Fibroblast of lung (primary cell): ENCODE results near the gene CX3CR1. TPM values are rescaled to one million over a fixed set of nuclear protein-coding genes. Genes with fewer than 3 reads are reported as not detected.

Experiments
- DNase-seq, 2 donors: peaks; one replicate each; pipeline versions ENCODE4 v3.0.0 to v3.0.0-alpha.2; 2010; ENCODE audit warnings: low read depth in 2 of 2
- H2AFZ ChIP-seq: 2 replicates; pipeline ENCODE4 v1.5.1; 2012; ENCODE audit warnings: low read length, control low read depth, inconsistent platforms
- H3K27ac ChIP-seq: 2 replicates; pipeline ENCODE4 v1.5.1; 2011; ENCODE audit warnings: low read length, control low read depth; ENCODE audit not compliant: insufficient read depth
- H3K27me3 ChIP-seq: 2 replicates; pipeline ENCODE4 v1.5.1; 2011; ENCODE audit warnings: mild to moderate bottlenecking, low read length; ENCODE audit not compliant: control insufficient read depth, insufficient read depth
- H3K36me3 ChIP-seq: 2 replicates; pipeline ENCODE4 v1.5.1; 2011; ENCODE audit warnings: low read length; ENCODE audit not compliant: control insufficient read depth, insufficient read depth
- H3K4me1 ChIP-seq: 2 replicates; pipeline ENCODE4 v1.5.1; 2011; ENCODE audit warnings: low read length; ENCODE audit not compliant: control insufficient read depth, insufficient read depth; ENCODE audit errors: extremely low read depth
- H3K4me2 ChIP-seq: 2 replicates; pipeline ENCODE4 v1.5.1; 2011; ENCODE audit warnings: low read length, control low read depth; ENCODE audit not compliant: insufficient read depth; ENCODE audit errors: extremely low read depth
- H3K4me3 ChIP-seq, 4 experiments: fragments of 200-600 bp in 1 of 4; sonication (generic) in 1 of 4; replicated peaks in 1 of 4; 2 replicates each; pipeline ENCODE4 v1.5.1; 2011 to 2016; ENCODE audit warnings: low read length in 4 of 4, low read depth in 3 of 4, mild to moderate bottlenecking in 3 of 4, control low read depth in 2 of 4, inconsistent platforms in 1 of 4, mixed read lengths in 1 of 4; ENCODE audit not compliant: insufficient read depth in 1 of 4; ENCODE audit errors: control extremely low read depth in 1 of 4
- H3K79me2 ChIP-seq: 2 replicates; pipeline ENCODE4 v1.5.1; 2012; ENCODE audit warnings: mild to moderate bottlenecking, low read length, inconsistent platforms; ENCODE audit not compliant: control insufficient read depth, insufficient read depth
- H3K9ac ChIP-seq: 2 replicates; pipeline ENCODE4 v1.5.1; 2011; ENCODE audit warnings: mild to moderate bottlenecking, low read length, control low read depth; ENCODE audit not compliant: insufficient read depth
- H3K9me3 ChIP-seq: 2 replicates; pipeline ENCODE4 v1.5.1; 2012; ENCODE audit warnings: low read depth, low read length; ENCODE audit not compliant: control insufficient read depth, insufficient read depth
- H4K20me1 ChIP-seq: 2 replicates; pipeline ENCODE4 v1.5.1; 2011; ENCODE audit warnings: low read length; ENCODE audit not compliant: control insufficient read depth, insufficient read depth; ENCODE audit errors: extremely low read depth
- EZH2 ChIP-seq: IDR thresholded peaks from 2 replicates; pipeline ENCODE4 v1.5.1; 2012; ENCODE audit warnings: low read length, control low read depth, mild to moderate bottlenecking; ENCODE audit errors: missing control alignments
- polyA plus RNA-seq, 2 donors: library from polyadenylated mRNA; depleted of rRNA in 1 of 2; stranded (reverse) in 1 of 2; unstranded in 1 of 2; fragments of >200 nt; gene quantifications; 2 replicates each; pipeline ENCODE4 v1.2.1, GENCODE V29; 2011 to 2012; ENCODE audit warnings: missing spikeins in 1 of 2
- total RNA-seq: library from RNA; depleted of rRNA; stranded (reverse); fragments of >200 nt; gene quantifications from 2 replicates; pipeline ENCODE4 v1.2.1, GENCODE V29; 2014
- TF ChIP-seq, protein P1 (sequence below), 2 donors: IDR thresholded peaks in 1 of 2; conservative IDR thresholded peaks in 1 of 2; 1 replicate in 1 of 2; 2 replicates in 1 of 2; pipeline ENCODE4 v1.5.1; 2011 to 2012; ENCODE audit warnings: low read length in 2 of 2, control low read depth in 1 of 2, inconsistent platforms in 1 of 2, low read depth in 1 of 2, mild to moderate bottlenecking in 1 of 2

The CX3CR1 gene
- total and polyA plus RNA-seq, 2 donors (not counting 1 experiment from before 2014, with no cell fraction given), result under 0.01 TPM; not detected in 1

DNA sequence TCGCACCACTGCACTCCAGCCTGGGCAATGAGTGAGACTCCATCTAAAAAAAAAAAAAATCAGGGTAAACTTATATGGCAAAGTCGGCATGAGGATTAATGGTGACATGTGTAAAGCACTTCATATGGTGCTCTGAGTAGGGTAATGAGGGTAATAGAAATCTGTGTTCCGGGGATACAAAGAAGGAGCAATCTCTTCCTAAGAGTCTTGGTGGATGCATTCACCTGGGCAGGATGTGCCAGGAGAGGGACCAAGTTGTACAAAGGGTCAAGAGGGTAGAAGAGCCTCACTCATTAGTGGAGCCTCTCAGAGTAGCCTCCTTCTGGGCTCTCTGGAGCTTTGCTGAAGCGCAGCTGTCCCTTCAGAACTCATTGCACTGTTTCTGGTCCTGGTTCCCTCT is 9.3 kb upstream of the CX3CR1 start:
- Histone ChIP-seq H3K9me3 (no peaks in the 10 kb centered on the region), H3K27ac (no peak overlapping the region), H3K4me3 (no peak overlapping the region), H3K79me2 (no peaks in the 10 kb centered on the region), H2AFZ (no peak overlapping the region), H3K36me3 (no peaks in the 10 kb centered on the region), H3K27me3 (no peaks in the 10 kb centered on the region), H4K20me1 (no peaks in the 10 kb centered on the region), H3K9ac (no peak overlapping the region), H3K4me2 (no peak overlapping the region), H3K4me1 (no peaks in the 10 kb centered on the region)
- TF ChIP-seq EZH2, result no peak
- TF ChIP-seq, protein P1, sequence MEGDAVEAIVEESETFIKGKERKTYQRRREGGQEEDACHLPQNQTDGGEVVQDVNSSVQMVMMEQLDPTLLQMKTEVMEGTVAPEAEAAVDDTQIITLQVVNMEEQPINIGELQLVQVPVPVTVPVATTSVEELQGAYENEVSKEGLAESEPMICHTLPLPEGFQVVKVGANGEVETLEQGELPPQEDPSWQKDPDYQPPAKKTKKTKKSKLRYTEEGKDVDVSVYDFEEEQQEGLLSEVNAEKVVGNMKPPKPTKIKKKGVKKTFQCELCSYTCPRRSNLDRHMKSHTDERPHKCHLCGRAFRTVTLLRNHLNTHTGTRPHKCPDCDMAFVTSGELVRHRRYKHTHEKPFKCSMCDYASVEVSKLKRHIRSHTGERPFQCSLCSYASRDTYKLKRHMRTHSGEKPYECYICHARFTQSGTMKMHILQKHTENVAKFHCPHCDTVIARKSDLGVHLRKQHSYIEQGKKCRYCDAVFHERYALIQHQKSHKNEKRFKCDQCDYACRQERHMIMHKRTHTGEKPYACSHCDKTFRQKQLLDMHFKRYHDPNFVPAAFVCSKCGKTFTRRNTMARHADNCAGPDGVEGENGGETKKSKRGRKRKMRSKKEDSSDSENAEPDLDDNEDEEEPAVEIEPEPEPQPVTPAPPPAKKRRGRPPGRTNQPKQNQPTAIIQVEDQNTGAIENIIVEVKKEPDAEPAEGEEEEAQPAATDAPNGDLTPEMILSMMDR (conservative IDR thresholded peaks at IDR 0.05 in 1 of 2, IDR thresholded peaks at IDR 0.05 in 1 of 2; ENCODE audit: low read depth in 1 of 2, low read length in 2 of 2), result no peak
- DNase-seq, result no peak

DNA sequence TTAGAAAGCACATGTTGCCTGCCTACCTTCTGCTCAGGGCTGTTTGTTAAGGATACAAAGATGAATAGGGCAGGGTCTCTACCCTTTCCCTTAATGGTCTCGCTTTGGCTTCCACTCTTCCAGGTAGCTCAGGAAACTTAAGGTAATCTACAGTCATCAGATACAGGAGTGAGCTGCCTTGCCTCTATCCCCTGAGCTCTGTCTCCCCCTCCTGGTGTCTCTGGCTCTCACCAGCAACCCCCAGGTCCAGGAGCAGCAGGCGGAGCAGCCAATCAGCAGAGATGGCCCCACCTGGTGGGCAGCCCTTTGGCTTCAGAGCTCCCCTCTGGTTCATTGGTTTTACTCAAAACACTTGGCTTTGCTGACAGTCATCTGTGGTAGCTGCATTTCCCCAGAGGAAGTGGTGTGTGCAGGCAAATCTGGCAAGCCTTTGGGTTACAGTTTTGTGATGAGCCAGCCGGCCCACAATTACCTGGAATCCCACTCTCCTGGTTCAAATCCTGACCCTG is 8.5 kb upstream of the CX3CR1 start:
- Histone ChIP-seq H3K9me3 (no peaks in the 10 kb centered on the region), H3K27me3 (no peaks in the 10 kb centered on the region), H2AFZ (no peak overlapping the region), H3K79me2 (no peaks in the 10 kb centered on the region), H3K4me3 (no peak overlapping the region), H3K27ac (no peak overlapping the region), H3K4me1 (no peaks in the 10 kb centered on the region), H3K36me3 (no peaks in the 10 kb centered on the region), H4K20me1 (no peaks in the 10 kb centered on the region), H3K9ac (no peak overlapping the region), H3K4me2 (no peak overlapping the region)
- TF ChIP-seq EZH2, result no peak
- TF ChIP-seq, protein P1 (conservative IDR thresholded peaks at IDR 0.05 in 1 of 2, IDR thresholded peaks at IDR 0.05 in 1 of 2; ENCODE audit: low read depth in 1 of 2, low read length in 2 of 2), result peak; percentile 84 to 85
- peak; percentile 68 to 81 for DNase-seq

DNA sequence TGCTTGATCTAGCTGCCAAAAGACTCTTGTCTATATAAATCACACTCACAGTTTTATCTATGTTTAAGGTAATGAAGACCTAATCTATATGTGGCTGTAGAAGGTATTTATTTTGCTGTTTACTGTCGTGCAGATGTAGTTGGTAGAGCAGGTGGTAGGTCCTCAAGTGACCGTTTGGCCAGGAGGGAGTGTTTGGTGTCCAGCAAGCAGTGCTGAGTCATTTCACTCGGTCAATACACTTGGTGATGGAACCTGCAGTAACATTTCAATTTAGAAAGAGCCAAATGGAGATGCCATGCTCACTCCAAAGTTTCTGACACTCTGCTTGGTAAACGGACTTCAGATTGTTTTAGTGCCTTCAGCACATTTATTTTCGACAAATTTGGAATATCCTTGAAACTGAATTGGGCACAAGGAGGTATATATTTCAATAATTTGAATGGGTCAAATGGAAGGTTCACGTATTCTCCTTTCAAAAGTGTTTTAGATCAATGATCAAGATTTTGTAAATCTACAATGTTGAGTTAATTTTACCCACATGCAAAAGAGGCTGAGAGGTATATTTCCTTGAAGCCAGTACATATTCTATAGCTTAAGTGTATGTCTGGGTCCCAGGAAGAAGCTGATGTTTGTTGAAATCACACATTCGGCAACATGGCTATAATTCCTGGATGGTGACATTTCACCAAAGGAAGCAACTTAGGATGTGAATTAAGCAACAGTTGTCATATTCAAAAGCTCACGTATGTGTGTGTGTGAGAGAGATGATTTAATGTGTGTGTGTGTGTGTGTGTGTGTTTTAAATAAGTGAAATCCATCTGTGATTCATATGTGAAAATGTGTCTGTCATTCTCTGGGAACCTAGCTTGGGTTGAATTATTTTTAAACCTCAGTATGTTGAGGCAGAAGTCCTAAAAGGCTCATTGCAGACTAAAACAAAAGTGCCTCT is 7.7 kb upstream of the CX3CR1 start:
- Histone ChIP-seq H3K4me2 (no peak overlapping the region), H3K36me3 (no peaks in the 10 kb centered on the region), H3K4me1 (no peaks in the 10 kb centered on the region), H4K20me1 (no peaks in the 10 kb centered on the region), H3K27me3 (no peaks in the 10 kb centered on the region), H3K4me3 (no peak overlapping the region), H2AFZ (no peak overlapping the region), H3K9ac (no peak overlapping the region), H3K79me2 (no peaks in the 10 kb centered on the region), H3K9me3 (no peaks in the 10 kb centered on the region), H3K27ac (no peak overlapping the region)
- no peak for DNase-seq
- TF ChIP-seq, protein P1 (conservative IDR thresholded peaks at IDR 0.05 in 1 of 2, IDR thresholded peaks at IDR 0.05 in 1 of 2; ENCODE audit: low read depth in 1 of 2, low read length in 2 of 2), result no peak
- no peak for TF ChIP-seq EZH2
